Measurements from ENCODE around the gene KLHDC7A.
"Not testable (repeated sequence)": the region's sequence is repeated elsewhere in the genome, so short reads cannot be mapped to it uniquely, and the experiment has no call there.

The KLHDC7A gene

GRCh38 chr1:18480315-18481189, at the start of gene KLHDC7A:
TSS of gene KLHDC7A (plus strand) at chr1:18480930. CDS start at chr1:18480982, 52 bp downstream.
- no peak for DNase-seq (ENCODE audit: low read depth)

- DNase-seq (ENCODE audit: low read depth) = no peak
Measured at GRCh38 chr1:18434041-18434440, 46.7 kb upstream of the KLHDC7A start.

GRCh38 chr1:18440385-18441226, 40.1 kb upstream of the KLHDC7A start:
- DNase-seq (ENCODE audit: low read depth) = no peak

GRCh38 chr1:18443587-18444520, 36.9 kb upstream of the KLHDC7A start:
- no peak for DNase-seq (ENCODE audit: low read depth)

- DNase-seq (ENCODE audit: low read depth) = no peak
Measured at GRCh38 chr1:18444563-18444962, 36.2 kb upstream of the KLHDC7A start.

- DNase-seq (ENCODE audit: low read depth) = no peak
Measured at GRCh38 chr1:18446751-18447150, 34.0 kb upstream of the KLHDC7A start.

GRCh38 chr1:18447509-18448220, 33.1 kb upstream of the KLHDC7A start:
- no peak for DNase-seq (ENCODE audit: low read depth)

- no peak for DNase-seq (ENCODE audit: low read depth)
Measured at GRCh38 chr1:18448889-18449288, 31.8 kb upstream of the KLHDC7A start.

GRCh38 chr1:18452550-18452949, 28.2 kb upstream of the KLHDC7A start:
- no peak for DNase-seq (ENCODE audit: low read depth)

- DNase-seq (ENCODE audit: low read depth) = no peak
Measured at GRCh38 chr1:18458133-18459092, 22.3 kb upstream of the KLHDC7A start.

- DNase-seq (ENCODE audit: low read depth) = no peak
Measured at GRCh38 chr1:18461656-18462055, 19.1 kb upstream of the KLHDC7A start.

GRCh38 chr1:18462517-18462916, 18.2 kb upstream of the KLHDC7A start:
- not testable (repeated sequence) for DNase-seq (ENCODE audit: low read depth)

- no peak for DNase-seq (ENCODE audit: low read depth)
Measured at GRCh38 chr1:18463063-18463462, 17.7 kb upstream of the KLHDC7A start.

GRCh38 chr1:18463984-18464664, 16.6 kb upstream of the KLHDC7A start:
- no peak for DNase-seq (ENCODE audit: low read depth)

GRCh38 chr1:18464665-18465050, 16.1 kb upstream of the KLHDC7A start:
- no peak for DNase-seq (ENCODE audit: low read depth)

GRCh38 chr1:18466676-18467075, 14.1 kb upstream of the KLHDC7A start:
- DNase-seq (ENCODE audit: low read depth) = no peak

GRCh38 chr1:18468570-18468969, 12.2 kb upstream of the KLHDC7A start:
- DNase-seq (ENCODE audit: low read depth) = no peak

- no peak for DNase-seq (ENCODE audit: low read depth)
Measured at GRCh38 chr1:18469514-18469913, 11.2 kb upstream of the KLHDC7A start.

- DNase-seq (ENCODE audit: low read depth) = no peak
Measured at GRCh38 chr1:18470671-18471355, 9.9 kb upstream of the KLHDC7A start.
